CD14-positive monocyte (primary cell): ENCODE measurements around the gene PMM1. TPM values are rescaled to one million over a fixed set of nuclear protein-coding genes. Genes with fewer than 3 reads are reported as not detected.
"Not testable (repeated sequence)": the region's sequence is repeated elsewhere in the genome, so short reads cannot be mapped to it uniquely, and the experiment has no call there.

Experiments
- DNase-seq, 3 donors: peaks; one replicate each; pipeline ENCODE4 v3.0.0-alpha.2; 2011 to 2022
- H2AFZ ChIP-seq: 2 replicates; pipeline ENCODE4 v1.6.0; 2012; ENCODE audit warnings: mild to moderate bottlenecking, low read depth, low read length, inconsistent platforms; ENCODE audit not compliant: insufficient read depth, poor library complexity, severe bottlenecking
- H3K27ac ChIP-seq, 2 donors: 1 replicate in 1 of 2; 2 replicates in 1 of 2; pipeline ENCODE4 v1.5.1; 2012 to 2013; ENCODE audit warnings: low read length in 2 of 2, control low read depth in 1 of 2, inconsistent platforms in 1 of 2, low read depth in 1 of 2, mild to moderate bottlenecking in 1 of 2
- H3K27me3 ChIP-seq, 2 donors: one replicate each; pipeline versions ENCODE4 v1.6.0 to v1.6.1; 2011 to 2013; ENCODE audit warnings: low read length in 2 of 2; ENCODE audit not compliant: control insufficient read depth in 2 of 2, insufficient read depth in 2 of 2
- H3K36me3 ChIP-seq, 2 donors: replicated peaks in 1 of 2; 1 replicate in 1 of 2; 2 replicates in 1 of 2; pipeline versions ENCODE4 v1.5.1 to v1.6.1; 2012 to 2013; ENCODE audit warnings: low read length in 2 of 2, control low read depth in 1 of 2, inconsistent platforms in 1 of 2, mild to moderate bottlenecking in 1 of 2; ENCODE audit not compliant: insufficient read depth in 2 of 2, control insufficient read depth in 1 of 2
- H3K4me1 ChIP-seq, 2 donors: 1 replicate in 1 of 2; 2 replicates in 1 of 2; pipeline versions ENCODE4 v1.5.1 to v1.6.1; 2012 to 2013; ENCODE audit warnings: low read length in 2 of 2, control low read depth in 1 of 2, inconsistent platforms in 1 of 2, mild to moderate bottlenecking in 1 of 2, moderate library complexity in 1 of 2; ENCODE audit not compliant: insufficient read depth in 2 of 2, control insufficient read depth in 1 of 2
- H3K4me2 ChIP-seq: replicated peaks from 2 replicates; pipeline ENCODE3; 2012; ENCODE audit warnings: low read length, moderate library complexity, mild to moderate bottlenecking; ENCODE audit not compliant: poor library complexity, severe bottlenecking; ENCODE audit errors: extremely low read depth
- H3K4me3 ChIP-seq, 3 experiments: fragments of 200-600 bp in 1 of 3; sonication (generic) in 1 of 3; replicated peaks in 1 of 3; 1 replicate in 2 of 3; 2 replicates in 1 of 3; pipeline ENCODE4 v1.5.1; 2011 to 2013; ENCODE audit warnings: low read length in 3 of 3, mild to moderate bottlenecking in 3 of 3, control low read depth in 2 of 3, low read depth in 2 of 3, inconsistent platforms in 1 of 3, moderate library complexity in 1 of 3
- H3K79me2 ChIP-seq: 2 replicates; pipeline ENCODE4 v1.6.0; 2012; ENCODE audit warnings: mild to moderate bottlenecking, control low read depth, inconsistent platforms, low read length, moderate library complexity; ENCODE audit not compliant: insufficient read depth
- H3K9ac ChIP-seq: 2 replicates; pipeline ENCODE4 v1.6.0; 2017; ENCODE audit warnings: low read length, mild to moderate bottlenecking; ENCODE audit not compliant: insufficient read depth, poor library complexity, severe bottlenecking
- H3K9me3 ChIP-seq, 2 donors: replicated peaks in 1 of 2; 1 replicate in 1 of 2; 2 replicates in 1 of 2; pipeline versions ENCODE4 v1.5.1 to v1.6.1; 2012 to 2013; ENCODE audit warnings: low read length in 2 of 2, control low read depth in 1 of 2; ENCODE audit not compliant: control insufficient read depth in 1 of 2, insufficient read depth in 1 of 2
- H4K20me1 ChIP-seq: 2 replicates; pipeline ENCODE4 v1.6.0; 2012; ENCODE audit warnings: mild to moderate bottlenecking, low read length, control low read depth, moderate library complexity; ENCODE audit not compliant: insufficient read depth
- H3K27ac Mint-ChIP-seq, 7 donors: one replicate each; pipeline ENCODE4 v1.8.0; 2020; ENCODE audit warnings: mild to moderate bottlenecking in 7 of 7, mixed read lengths in 7 of 7, moderate library complexity in 6 of 7, inconsistent platforms in 2 of 7
- H3K27me3 Mint-ChIP-seq, 3 donors: one replicate each; pipeline ENCODE4 v1.8.0; 2021 to 2022; ENCODE audit warnings: low read depth in 3 of 3, mild to moderate bottlenecking in 3 of 3, mixed read lengths in 3 of 3, moderate library complexity in 3 of 3, inconsistent platforms in 1 of 3
- H3K36me3 Mint-ChIP-seq, 2 donors: one replicate each; pipeline ENCODE4 v1.8.0; 2020; ENCODE audit warnings: mixed read lengths in 2 of 2, inconsistent platforms in 1 of 2, mild to moderate bottlenecking in 1 of 2
- H3K4me1 Mint-ChIP-seq: one replicate; pipeline ENCODE4 v1.8.0; 2020; ENCODE audit warnings: mild to moderate bottlenecking, mixed read lengths
- H3K4me3 Mint-ChIP-seq, 2 donors: one replicate each; pipeline ENCODE4 v1.8.0; 2020; ENCODE audit warnings: mild to moderate bottlenecking in 2 of 2, mixed read lengths in 2 of 2, moderate library complexity in 1 of 2
- H3K9me3 Mint-ChIP-seq, 7 donors: one replicate each; pipeline ENCODE4 v1.8.0; 2020 to 2022; ENCODE audit warnings: mixed read lengths in 7 of 7, mild to moderate bottlenecking in 6 of 7, moderate library complexity in 6 of 7, inconsistent platforms in 2 of 7
- CTCF ChIP-seq: fragments of 200-600 bp; IDR thresholded peaks from one replicate; pipeline ENCODE4 v1.8.0; 2022; ENCODE audit warnings: antibody characterized with exemption, mild to moderate bottlenecking
- WGBS: methylation state at CpG from one replicate; pipeline ENCODE4 v1.1.5; 2013; ENCODE audit warnings: missing lambda C conversion rate; ENCODE audit not compliant: insufficient coverage; 5-methylcytosine and 5-hydroxymethylcytosine counted together
- intact Hi-C, 2 donors: fragments of 100-400 bp; cut with micrococcal nuclease; formaldehyde crosslinking; loops; one replicate each; pipeline versions ENCODE4 v1.15.0 to v1.15.1; 2023
- polyA plus RNA-seq, 3 donors: library from polyadenylated mRNA; depleted of rRNA in 1 of 3; unstranded in 2 of 3; stranded (reverse) in 1 of 3; fragments of 300-500 nt in 2 of 3; fragments of >200 nt in 1 of 3; fragmentation: Illumina TruSeq in 2 of 3; gene quantifications; 1 replicate in 2 of 3; 2 replicates in 1 of 3; pipeline ENCODE4 v1.2.3, GENCODE V29; 2012 to 2021

PMM1 gene
- polyA plus RNA-seq, 3 donors = 15.6 to 32.4 (median 23.5) TPM

GRCh38 chr22:41595703-41596102, 6.1 kb upstream of the PMM1 start:
- Mint-ChIP-seq H3K9me3 (peaks cover 0 to 2% (median 0%) of the 10 kb centered on the region in 7 donors), H3K4me3 (no peak overlapping the region), H3K27ac (peak overlapping the region in 1 of 7 donors; percentile 60), H3K4me1 (no peaks in the 10 kb centered on the region), H3K36me3 (peaks cover 21 to 25% of the 10 kb centered on the region in 2 donors), H3K27me3 (peaks cover 5 to 9% (median 5%) of the 10 kb centered on the region in 3 donors)
- TF ChIP-seq CTCF = no peak
- H3K4me1 ChIP-seq = no peaks in the 10 kb centered on the region
- DNase-seq = no peak
- H3K9ac ChIP-seq = no peak overlapping the region
- 92% methylated on average over 4 of the region's 5 CpGs for WGBS
- H3K9me3 ChIP-seq = no peaks in the 10 kb centered on the region
- H3K79me2 ChIP-seq = no peaks in the 10 kb centered on the region
- no peaks in the 10 kb centered on the region for H4K20me1 ChIP-seq
- intact Hi-C loops = loop anchor here in 1 of 2 donors (5.0 to 10.0 kb wide), 2 partner anchors 53 to 191 kb away; partner anchors contain the start of gene POLR3H
- H3K4me3 ChIP-seq = no peak overlapping the region
- H3K36me3 ChIP-seq = peaks cover 9 to 27% of the 10 kb centered on the region in 2 donors
- H3K4me2 ChIP-seq = no peak overlapping the region
- no peak overlapping the region for H3K27ac ChIP-seq
- H2AFZ ChIP-seq = no peak overlapping the region
- no peaks in the 10 kb centered on the region for H3K27me3 ChIP-seq

GRCh38 chr22:41593336-41593960, 3.8 kb upstream of the PMM1 start:
- not testable (repeated sequence) for H3K4me3 ChIP-seq, H3K36me3 Mint-ChIP-seq, H2AFZ ChIP-seq, H3K4me2 ChIP-seq, H3K27me3 Mint-ChIP-seq, H3K9me3 Mint-ChIP-seq, H3K9ac ChIP-seq, H3K9me3 ChIP-seq, H4K20me1 ChIP-seq, H3K27ac Mint-ChIP-seq, H3K36me3 ChIP-seq, DNase-seq, H3K27me3 ChIP-seq, H3K4me3 Mint-ChIP-seq, H3K27ac ChIP-seq
- H3K4me1 ChIP-seq = peaks cover 16 to 17% of the 10 kb centered on the region in 2 donors
- intact Hi-C loops = loop anchor here (5.0 to 10.0 kb wide), 2 partner anchors 51 to 189 kb away; partner anchors contain the start of gene POLR3H (in 1 of the 2)
- 97% methylated on average over 43 of the region's 51 CpGs for WGBS
- H3K79me2 ChIP-seq = peaks cover 12% of the 10 kb centered on the region
- H3K4me1 Mint-ChIP-seq = peaks cover 10% of the 10 kb centered on the region
